Stimulated activated naive CD4-positive, alpha-beta T cell (primary cell): Measurements from ENCODE around the gene CCL25.
"Not testable (repeated sequence)": the region's sequence is repeated elsewhere in the genome, so short reads cannot be mapped to it uniquely, and the experiment has no call there.

Experiments used
- DNase-seq, 6 experiments: peaks; one replicate each; lab custom pipeline; 2025; lab: John Stamatoyannopoulos, UW

CCL25 gene

DNA sequence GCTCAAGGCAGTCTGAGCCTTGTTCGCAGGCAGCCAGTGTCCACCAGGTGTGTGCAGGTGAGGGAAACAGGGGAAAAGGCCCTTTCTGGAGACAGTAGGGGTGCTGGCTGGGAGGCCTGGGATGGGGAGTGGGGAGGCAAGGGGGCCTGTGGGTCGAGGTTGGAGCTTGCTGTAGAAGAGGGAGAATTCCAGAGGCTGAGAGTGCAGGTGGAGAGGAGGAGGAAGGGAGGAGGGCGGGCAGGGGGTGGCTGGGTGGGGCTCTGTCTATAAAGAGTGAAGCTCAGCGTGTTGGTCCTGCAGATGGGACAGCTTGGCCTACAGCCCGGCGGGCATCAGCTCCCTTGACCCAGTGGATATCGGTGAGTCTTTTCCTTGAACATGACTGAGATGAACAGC, at the start of gene CCL25:
CCL25 (plus strand) TSS at position 297 of the 396 bp plus-strand sequence. CDS start 290 bp downstream, outside the sequence.
- DNase-seq: no peak

DNA sequence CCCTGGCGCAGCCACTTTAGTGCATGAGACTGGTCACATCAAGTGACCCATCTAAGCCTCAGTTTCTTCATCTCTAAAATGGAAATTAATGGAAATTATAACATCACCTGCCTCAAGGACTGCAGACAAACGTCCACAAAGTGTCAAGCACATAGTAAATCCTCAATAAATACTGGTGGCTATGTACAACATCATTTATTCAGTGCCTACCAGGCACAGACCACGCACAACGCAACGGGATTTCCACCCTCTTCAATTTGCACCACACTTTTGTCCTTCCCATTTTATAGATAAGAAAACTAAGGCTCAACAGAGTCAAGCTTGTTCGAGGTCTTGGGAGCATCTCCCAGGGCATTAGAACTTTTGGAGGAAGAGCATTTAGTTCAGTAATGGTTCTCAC, 48.6 kb upstream of the CCL25 start:
- DNase-seq: no peak

GRCh38 chr19:8004723-8005513, 47.6 kb upstream of the CCL25 start:
- DNase-seq: peak in 3 of 6 experiments; percentile 9 to 16 (median 11)

- DNase-seq: peak; percentile 76 to 87 (median 81)
Measured at GRCh38 chr19:8005534-8006256, 46.9 kb upstream of the CCL25 start, which contains the start of gene ELAVL1. TSS of gene ELAVL1 (minus strand) at chr19:8005641. CDS start at chr19:7991815, 13,826 bp downstream.

GRCh38 chr19:8017808-8018207, 34.8 kb upstream of the CCL25 start:
- DNase-seq: peak in 4 of 6 experiments; percentile 22 to 50 (median 29)

- DNase-seq: no peak
Measured at GRCh38 chr19:8020681-8021080, 31.9 kb upstream of the CCL25 start.

GRCh38 chr19:8021374-8021773, 31.2 kb upstream of the CCL25 start:
- no peak for DNase-seq

- DNase-seq: no peak
Measured at GRCh38 chr19:8022275-8022674, 30.3 kb upstream of the CCL25 start.

- DNase-seq: no peak
Measured at GRCh38 chr19:8023371-8023770, 29.2 kb upstream of the CCL25 start.

DNA sequence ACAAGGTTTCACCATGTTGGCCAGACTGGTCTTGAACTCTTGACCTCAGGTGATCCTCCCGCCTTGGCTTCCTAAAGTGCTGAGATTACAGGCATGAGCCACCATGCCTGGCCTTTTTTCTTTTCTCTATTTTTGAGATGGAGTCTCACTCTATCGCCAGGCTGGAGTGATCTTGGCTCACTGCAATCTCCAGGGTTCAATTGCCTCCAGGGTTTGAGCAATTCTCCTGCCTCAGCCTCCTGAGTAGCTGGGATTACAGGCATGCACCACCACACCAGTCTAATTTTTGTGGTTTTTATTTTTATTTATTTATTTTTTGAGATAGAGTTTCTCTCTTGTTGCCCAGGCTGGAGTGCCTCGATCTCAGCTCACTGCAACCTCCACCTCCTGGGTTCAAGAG, 28.3 kb upstream of the CCL25 start:
- not testable (repeated sequence) for DNase-seq

DNA sequence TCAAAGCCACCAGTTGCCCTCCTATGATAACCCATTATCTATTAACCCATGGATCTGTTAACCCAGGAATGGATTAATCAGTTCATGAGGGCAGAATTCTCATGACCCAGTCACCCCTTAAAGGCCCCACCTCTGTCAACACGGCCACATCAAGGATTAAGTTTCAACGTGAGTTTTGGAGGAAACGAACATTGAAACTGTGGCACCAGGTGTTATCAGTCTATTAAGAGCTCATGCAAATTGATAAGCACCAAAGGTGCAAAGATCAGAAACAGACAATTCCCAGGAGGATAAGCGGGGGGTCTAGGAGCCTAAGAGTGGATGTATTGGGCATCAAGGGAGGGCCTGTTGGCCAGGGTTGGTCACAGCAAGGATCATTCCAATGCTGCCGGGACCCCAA, 27.2 kb upstream of the CCL25 start:
- DNase-seq: no peak

DNA sequence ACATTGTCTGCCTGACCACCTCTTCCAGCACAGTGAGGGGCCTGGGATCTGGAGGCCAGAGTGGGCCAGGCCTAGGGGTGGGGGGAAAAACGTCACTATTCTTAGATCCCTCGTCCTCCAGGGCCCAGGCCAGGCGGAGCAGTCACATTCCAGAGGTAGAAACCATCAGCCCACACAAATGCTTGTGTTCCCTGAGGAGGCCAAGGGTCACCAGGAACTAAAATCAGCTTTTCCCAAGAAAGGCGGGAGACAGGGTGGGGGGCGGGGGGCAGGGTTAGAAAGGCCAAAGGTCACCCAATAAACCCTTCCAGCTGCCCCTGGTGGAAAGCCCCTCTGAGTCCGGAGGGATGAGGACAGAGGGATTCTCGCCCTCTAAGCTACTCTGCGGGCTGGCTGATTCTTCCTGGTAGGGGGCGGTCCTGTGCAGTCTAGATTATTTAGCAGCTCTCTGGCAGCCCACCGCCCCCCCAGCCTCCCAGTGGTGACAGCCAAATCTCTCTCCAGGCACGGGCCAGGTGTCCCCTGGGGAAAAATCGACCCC, 23.5 kb upstream of the CCL25 start:
- DNase-seq: no peak

DNA sequence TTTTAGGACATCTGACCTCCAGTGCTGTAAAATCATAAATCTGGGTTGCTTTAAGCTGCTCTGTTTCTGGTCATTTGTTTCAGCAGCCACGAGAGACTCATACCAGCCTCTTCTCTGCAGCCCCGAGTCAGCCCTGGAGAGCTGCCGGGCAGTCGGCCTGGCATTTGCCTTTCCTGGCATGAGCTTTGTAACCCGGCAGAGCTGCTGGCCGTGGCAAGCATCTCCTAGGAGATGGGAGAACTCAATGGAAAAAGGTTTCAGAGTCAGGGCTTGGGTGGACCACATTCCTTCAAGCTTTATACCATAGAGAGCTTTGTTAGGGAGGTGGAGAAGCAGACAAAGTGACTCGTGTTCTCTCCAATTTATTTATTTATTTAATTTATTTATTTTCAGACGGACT, 21.6 kb upstream of the CCL25 start:
- DNase-seq: no peak

DNA sequence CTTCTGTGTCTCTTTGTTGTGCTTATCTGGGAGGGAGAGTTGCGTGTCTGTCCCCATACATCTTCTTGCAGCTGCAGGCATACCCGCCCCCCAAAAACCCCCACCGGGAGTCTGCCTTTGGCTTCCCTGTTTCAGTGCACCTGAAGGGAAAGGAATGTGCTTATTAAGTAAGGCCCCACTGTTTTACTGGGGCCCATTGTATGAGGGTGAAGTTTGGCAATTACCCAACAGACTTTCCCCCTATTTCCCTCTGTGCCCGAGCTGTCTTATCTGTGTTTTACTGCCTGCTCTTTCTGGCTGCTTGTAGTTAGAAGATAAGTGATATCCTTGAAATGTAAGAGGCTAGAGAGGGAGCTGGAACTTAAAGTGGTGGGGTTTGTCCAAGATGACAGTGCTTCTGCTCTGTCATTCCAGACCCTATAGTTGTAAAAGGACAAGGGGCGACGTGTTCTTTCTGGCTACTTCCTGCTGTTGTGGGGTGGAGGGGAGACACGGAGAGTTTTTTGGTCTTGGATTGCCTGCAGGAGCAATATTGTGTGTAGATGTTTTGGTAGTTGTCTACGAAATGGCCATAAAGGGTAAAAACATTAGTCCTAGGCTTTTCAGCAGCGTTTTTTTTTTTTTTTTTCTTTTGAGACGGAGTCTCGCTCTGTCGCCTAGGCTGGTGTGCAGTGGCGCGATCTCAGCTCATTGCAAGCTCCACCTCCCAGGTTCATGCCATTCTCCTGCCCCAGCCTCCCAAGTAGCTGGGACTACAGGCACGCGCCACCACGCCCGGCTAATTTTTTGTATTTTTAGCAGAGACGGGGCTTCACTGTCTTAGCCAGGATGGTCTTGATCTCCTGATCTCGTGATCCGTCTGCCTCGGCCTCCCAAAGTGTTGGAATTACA, 19.0 kb upstream of the CCL25 start:
- DNase-seq: not testable (repeated sequence)

DNA sequence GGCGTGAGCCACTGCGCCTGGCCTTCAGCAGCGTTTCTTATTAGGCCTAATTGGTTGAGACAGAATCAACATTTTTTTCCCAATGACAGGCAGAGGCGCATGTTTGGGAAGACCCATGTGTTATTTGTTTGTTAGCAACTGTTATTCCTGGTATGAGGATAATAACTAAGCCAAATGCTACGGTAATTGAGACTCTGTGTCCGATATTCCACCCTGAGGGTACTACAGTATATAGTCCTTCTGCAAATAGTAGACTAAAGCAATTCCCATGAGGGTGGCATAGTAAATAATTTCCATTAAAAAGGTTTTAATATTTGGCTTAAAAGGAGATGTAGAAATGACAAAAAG, 18.4 kb upstream of the CCL25 start:
- DNase-seq: no peak

GRCh38 chr19:8036434-8037099, 16.0 kb upstream of the CCL25 start:
- no peak for DNase-seq

- DNase-seq: no peak
Measured at GRCh38 chr19:8038815-8039214, 13.7 kb upstream of the CCL25 start.

- DNase-seq: no peak
Measured at GRCh38 chr19:8039231-8039630, 13.3 kb upstream of the CCL25 start.

DNA sequence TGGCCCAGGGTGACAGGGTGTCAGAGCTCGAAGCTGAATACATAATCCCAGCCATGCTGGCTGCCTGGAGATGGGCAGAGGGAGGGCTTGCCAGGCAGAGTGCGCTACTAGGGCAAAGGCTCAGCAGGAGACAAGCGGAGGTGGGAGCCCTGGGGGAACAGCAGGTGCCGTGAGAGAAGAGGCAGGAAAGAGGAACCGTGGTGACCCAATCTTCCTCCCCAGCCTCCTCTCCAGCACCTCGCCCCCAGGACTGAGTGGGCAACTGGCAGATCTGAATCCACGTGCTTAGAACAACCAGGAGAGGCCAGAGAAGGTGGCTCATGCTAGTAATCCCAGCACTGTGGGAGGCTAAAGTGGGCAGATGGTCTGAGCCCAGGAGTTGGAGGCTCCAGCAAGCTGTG, 11.0 kb upstream of the CCL25 start:
- DNase-seq: no peak

DNA sequence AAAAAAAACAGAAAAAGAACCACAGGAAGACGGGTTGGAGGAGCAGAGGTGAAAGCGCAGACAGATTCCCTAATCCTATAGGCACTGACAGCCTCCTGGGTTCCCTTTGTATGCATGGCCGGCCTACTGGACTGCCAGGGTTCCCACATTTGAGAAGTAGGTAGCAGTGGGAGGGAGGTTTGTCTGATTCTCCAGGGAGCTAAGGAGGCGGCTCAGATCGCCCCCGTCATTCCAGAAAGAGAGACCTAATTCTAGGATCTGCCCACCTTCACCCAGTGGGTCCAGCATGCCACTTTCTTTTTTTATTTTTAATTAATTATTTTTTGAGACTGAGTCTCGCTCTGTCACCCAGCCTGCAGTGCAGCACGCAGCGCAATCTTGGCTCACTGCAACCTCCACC, 9.7 kb upstream of the CCL25 start:
- DNase-seq: no peak

GRCh38 chr19:8044018-8044417, 8.5 kb upstream of the CCL25 start:
- DNase-seq: no peak
